ENCODE measurements around the gene AP3B1. TPM values are rescaled to one million over a fixed set of nuclear protein-coding genes. Genes with fewer than 3 reads are reported as not detected.

Gene AP3B1
- total and polyA plus RNA-seq, 2 donors (not counting 3 experiments of a cell fraction or from before 2014, with no cell fraction given), result 31.6 to 46.7 TPM

- FAIRE-seq (no peak), DNase-seq (ENCODE audit: low read depth, low spot score) (no peak)
- ChIA-PET POLR2A (no interaction called here), CTCF (no interaction called here)
- Histone ChIP-seq H3K27ac (ENCODE audit: insufficient read depth, low read depth, low read length) (no peak overlapping the region), H3K9me1 (replicated peaks; ENCODE audit: control insufficient read depth, extremely low read depth, insufficient read depth, low read length) (no peaks in the 10 kb centered on the region), H3K36me3 (ENCODE audit: control insufficient read depth in 2 of 2, extremely low read depth in 1 of 2, insufficient read depth in 2 of 2, low read length in 2 of 2) (no peaks in the 10 kb centered on the region), H3K4me3 (replicated peaks in 1 of 3; ENCODE audit: insufficient read depth in 1 of 3, low read depth in 1 of 3, low read length in 3 of 3) (no peak overlapping the region), H3K9ac (replicated peaks; ENCODE audit: extremely low read depth, insufficient read depth, low read length) (no peak overlapping the region), H3K4me1 (ENCODE audit: control insufficient read depth, extremely low read depth, insufficient read depth, low read length) (no peaks in the 10 kb centered on the region), H2AFZ (ENCODE audit: low read depth, low read length) (no peak overlapping the region), H3K4me2 (ENCODE audit: insufficient read depth, low read length) (no peak overlapping the region), H3K27me3 (ENCODE audit: control insufficient read depth in 2 of 2, insufficient read depth in 2 of 2, low read length in 2 of 2) (peaks cover 10 to 24% of the 10 kb centered on the region in 2 experiments), H4K20me1 (replicated peaks; ENCODE audit: control insufficient read depth, extremely low read depth, insufficient read depth, low read length) (no peaks in the 10 kb centered on the region), H3K9me3 (replicated peaks; ENCODE audit: control insufficient read depth, insufficient read depth, low read length) (no peaks in the 10 kb centered on the region), H3K79me2 (ENCODE audit: control insufficient read depth, insufficient read depth, low read length) (no peaks in the 10 kb centered on the region)
- BruUV-seq (replicated peaks), result no TSS peak
- intact Hi-C loops (cut with micrococcal nuclease) (no loop called here), dilution Hi-C loops (cut with MboI; ENCODE audit: extremely low pct_ligation_motif_present, low sequenced_read_pairs) (no loop called here)
- TF ChIP-seq JUN (IDR thresholded peaks at IDR 0.05; ENCODE audit: borderline replicate concordance, insufficient read depth, insufficient read length, low read depth) (no peak), MAX (IDR thresholded peaks at IDR 0.05; ENCODE audit: insufficient read depth, insufficient read length) (no peak), CTCF (IDR thresholded peaks at IDR 0.05; ENCODE audit: extremely low read depth in 1 of 2, insufficient read depth in 1 of 2, low read depth in 1 of 2, low read length in 2 of 2) (no peak), MYC (IDR thresholded peaks at IDR 0.05; ENCODE audit: low read depth, low read length) (no peak), POLR2A (IDR thresholded peaks at IDR 0.05; ENCODE audit: low read depth, low read length) (no peak), POLR2AphosphoS5 (IDR thresholded peaks at IDR 0.05; ENCODE audit: insufficient read depth, low read depth, low read length) (no peak), FOS (IDR thresholded peaks at IDR 0.05; ENCODE audit: borderline replicate concordance, insufficient read depth, low read length) (no peak), EZH2 (IDR thresholded peaks at IDR 0.05; ENCODE audit: borderline replicate concordance, low read depth, low read length, severe bottlenecking) (no peak)
Observed at GRCh38 chr5:78308703-78309102, 14.2 kb upstream of the AP3B1 start.

All from endothelial cell of umbilical vein (primary cell).